Glutamatergic neuron (in vitro differentiated cells): ENCODE data around the gene VAPB. TPM values are rescaled to one million over a fixed set of nuclear protein-coding genes. Genes with fewer than 3 reads are reported as not detected.

Source experiments
- DNase-seq: peaks from one replicate; pipeline ENCODE4 v3.0.0; 2022
- H3K27ac Mint-ChIP-seq: one replicate; pipeline ENCODE4 v1.8.0; 2020; ENCODE audit warnings: mild to moderate bottlenecking, mixed read lengths, inconsistent platforms; ENCODE audit not compliant: unreplicated experiment
- H3K27me3 Mint-ChIP-seq: one replicate; pipeline ENCODE4 v1.8.0; 2020; ENCODE audit warnings: mild to moderate bottlenecking, moderate library complexity, mixed read lengths, inconsistent platforms; ENCODE audit not compliant: unreplicated experiment
- H3K36me3 Mint-ChIP-seq: one replicate; pipeline ENCODE4 v1.8.0; 2020; ENCODE audit warnings: mild to moderate bottlenecking, mixed read lengths, inconsistent platforms; ENCODE audit not compliant: unreplicated experiment
- H3K4me1 Mint-ChIP-seq: one replicate; pipeline ENCODE4 v1.8.0; 2020; ENCODE audit warnings: mild to moderate bottlenecking, low read depth, mixed read lengths, inconsistent platforms; ENCODE audit not compliant: unreplicated experiment
- H3K4me3 Mint-ChIP-seq: one replicate; pipeline ENCODE4 v1.8.0; 2020; ENCODE audit warnings: mild to moderate bottlenecking, mixed read lengths, inconsistent platforms; ENCODE audit not compliant: unreplicated experiment
- H3K9me3 Mint-ChIP-seq: one replicate; pipeline ENCODE4 v1.8.0; 2020; ENCODE audit warnings: mild to moderate bottlenecking, moderate library complexity, mixed read lengths, inconsistent platforms; ENCODE audit not compliant: unreplicated experiment
- CTCF ChIP-seq: fragments of 200-600 bp; sonication (generic); IDR thresholded peaks from one replicate; pipeline ENCODE4 v1.5.0; 2021; ENCODE audit not compliant: partially characterized antibody, unreplicated experiment
- total RNA-seq: library from RNA; stranded (reverse); fragmentation: NEBNext Ultra II Directional; extraction: Animal tissue kit (Norgen Biotek cat#: 25700); gene quantifications from one replicate; pipeline ENCODE4 v1.2.1, GENCODE V29; 2021; ENCODE audit not compliant: unreplicated experiment

Gene VAPB
- total RNA-seq, 1 donor from 2014 or later, result 60.5 TPM

- Mint-ChIP-seq H3K36me3 (peaks cover 5% of the 10 kb centered on the region), H3K4me3 (no peak overlapping the region), H3K4me1 (peaks cover 32% of the 10 kb centered on the region), H3K27me3 (no peaks in the 10 kb centered on the region), H3K27ac (no peak overlapping the region), H3K9me3 (peaks cover 2% of the 10 kb centered on the region)
- DNase-seq, result no peak
- no peak for TF ChIP-seq CTCF
Measured at GRCh38 chr20:58463256-58463655, 74.2 kb downstream of the VAPB start.

DNA sequence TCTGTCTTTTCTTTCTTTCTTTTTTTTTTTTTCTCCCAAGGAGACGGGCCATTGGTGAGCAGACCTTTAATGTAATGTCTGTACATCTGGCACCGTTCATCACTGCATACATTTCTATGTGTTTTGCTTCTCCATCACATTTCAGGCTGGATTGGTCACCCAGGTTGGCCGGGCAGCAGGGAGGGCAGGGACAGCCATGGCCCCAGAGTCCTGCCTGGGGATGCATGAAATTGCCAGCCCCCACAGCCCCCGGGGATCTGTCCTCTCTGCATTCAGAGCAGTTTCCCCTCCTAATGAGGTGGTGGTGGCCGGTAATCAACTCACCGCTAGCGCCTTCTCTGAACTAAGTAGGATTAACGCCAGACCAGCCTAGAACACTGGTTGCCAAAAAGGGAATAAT, 75.8 kb downstream of the VAPB start:
- Mint-ChIP-seq H3K36me3 (peaks cover 5% of the 10 kb centered on the region), H3K27ac (peak overlapping the region; percentile 33)
- no peak for TF ChIP-seq CTCF

GRCh38 chr20:58466095-58466708, 77.2 kb downstream of the VAPB start:
- H3K36me3 Mint-ChIP-seq, result peaks cover 5% of the 10 kb centered on the region
- H3K4me1 Mint-ChIP-seq, result peaks cover 14% of the 10 kb centered on the region
- DNase-seq, result no peak
- no peak overlapping the region for H3K4me3 Mint-ChIP-seq
- no peaks in the 10 kb centered on the region for H3K27me3 Mint-ChIP-seq
- TF ChIP-seq CTCF, result no peak
- peaks cover 2% of the 10 kb centered on the region for H3K9me3 Mint-ChIP-seq
- no peak overlapping the region for H3K27ac Mint-ChIP-seq

More for the DNA sequence above, 75.8 kb downstream of the VAPB start:
- H3K27me3 Mint-ChIP-seq, result no peaks in the 10 kb centered on the region
- H3K9me3 Mint-ChIP-seq, result peaks cover 2% of the 10 kb centered on the region
- peaks cover 17% of the 10 kb centered on the region for H3K4me1 Mint-ChIP-seq
- H3K4me3 Mint-ChIP-seq, result no peak overlapping the region
- DNase-seq, result peak; percentile 46

GRCh38 chr20:58466729-58467571, 77.9 kb downstream of the VAPB start:
- no peak for DNase-seq
- H3K9me3 Mint-ChIP-seq, result peaks cover 2% of the 10 kb centered on the region
- H3K4me1 Mint-ChIP-seq, result peaks cover 15% of the 10 kb centered on the region
- no peak overlapping the region for H3K4me3 Mint-ChIP-seq
- no peak overlapping the region for H3K27ac Mint-ChIP-seq
- TF ChIP-seq CTCF, result no peak
- peaks cover 1% of the 10 kb centered on the region for H3K36me3 Mint-ChIP-seq
- H3K27me3 Mint-ChIP-seq, result no peaks in the 10 kb centered on the region
